Uterus (tissue), 2 donors: ENCODE results near the gene KCNE2.

Experiments
- POLR2A ChIP-seq, 2 donors: fragments of 450-650 bp; IDR thresholded peaks; one replicate each; pipeline ENCODE4 v1.6.1; 2016; ENCODE audit warnings: antibody characterized with exemption in 2 of 2, mild to moderate bottlenecking in 1 of 2, moderate library complexity in 1 of 2
- TF ChIP-seq, protein P1 (sequence below), 4 experiments: fragments of 200-600 bp in 2 of 4; fragments of 450-650 bp in 2 of 4; sonication (generic) in 2 of 4; IDR thresholded peaks; one replicate each; pipeline ENCODE4 v1.5.1; 2016 to 2019; ENCODE audit warnings: antibody characterized with exemption in 4 of 4, mild to moderate bottlenecking in 2 of 4, moderate library complexity in 1 of 4

GRCh38 chr21:34344584-34344983, 19.2 kb upstream of the KCNE2 start:
- TF ChIP-seq, protein P1, sequence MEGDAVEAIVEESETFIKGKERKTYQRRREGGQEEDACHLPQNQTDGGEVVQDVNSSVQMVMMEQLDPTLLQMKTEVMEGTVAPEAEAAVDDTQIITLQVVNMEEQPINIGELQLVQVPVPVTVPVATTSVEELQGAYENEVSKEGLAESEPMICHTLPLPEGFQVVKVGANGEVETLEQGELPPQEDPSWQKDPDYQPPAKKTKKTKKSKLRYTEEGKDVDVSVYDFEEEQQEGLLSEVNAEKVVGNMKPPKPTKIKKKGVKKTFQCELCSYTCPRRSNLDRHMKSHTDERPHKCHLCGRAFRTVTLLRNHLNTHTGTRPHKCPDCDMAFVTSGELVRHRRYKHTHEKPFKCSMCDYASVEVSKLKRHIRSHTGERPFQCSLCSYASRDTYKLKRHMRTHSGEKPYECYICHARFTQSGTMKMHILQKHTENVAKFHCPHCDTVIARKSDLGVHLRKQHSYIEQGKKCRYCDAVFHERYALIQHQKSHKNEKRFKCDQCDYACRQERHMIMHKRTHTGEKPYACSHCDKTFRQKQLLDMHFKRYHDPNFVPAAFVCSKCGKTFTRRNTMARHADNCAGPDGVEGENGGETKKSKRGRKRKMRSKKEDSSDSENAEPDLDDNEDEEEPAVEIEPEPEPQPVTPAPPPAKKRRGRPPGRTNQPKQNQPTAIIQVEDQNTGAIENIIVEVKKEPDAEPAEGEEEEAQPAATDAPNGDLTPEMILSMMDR (IDR thresholded peaks at IDR 0.05), result no peak
- TF ChIP-seq POLR2A (IDR thresholded peaks at IDR 0.05), result no peak
